PFSK-1 (cell line): ENCODE data around the gene SEMA3F.

Experiments
- FOXP2 ChIP-seq: optimal IDR thresholded peaks from 2 replicates; pipeline ENCODE3; 2011; ENCODE audit warnings: borderline replicate concordance, control low read depth, inconsistent platforms; ENCODE audit not compliant: insufficient read depth; ENCODE audit errors: extremely low read length, extremely low read depth
- POLR2AphosphoS5 ChIP-seq: IDR thresholded peaks from 2 replicates; pipeline ENCODE4 v1.6.1; 2012; ENCODE audit warnings: low read depth, mild to moderate bottlenecking, control low read depth, low read length, moderate library complexity
- TAF1 ChIP-seq: IDR thresholded peaks from 2 replicates; pipeline ENCODE4 v1.6.1; 2012; ENCODE audit warnings: low read length, control low read depth, borderline replicate concordance; ENCODE audit not compliant: insufficient read depth
- TF ChIP-seq, protein P1 (sequence below), 2 experiments: IDR thresholded peaks; 2 replicates each; pipeline versions ENCODE4 v1.6.1 to v1.8.0; 2011 to 2012; ENCODE audit warnings: low read depth in 2 of 2, low read length in 2 of 2, control low read depth in 1 of 2, inconsistent platforms in 1 of 2, mild to moderate bottlenecking in 1 of 2, moderate library complexity in 1 of 2; ENCODE audit not compliant: insufficient read depth in 1 of 2

- TF ChIP-seq TAF1 = no peak
- no peak for TF ChIP-seq POLR2AphosphoS5
- TF ChIP-seq, protein P1, sequence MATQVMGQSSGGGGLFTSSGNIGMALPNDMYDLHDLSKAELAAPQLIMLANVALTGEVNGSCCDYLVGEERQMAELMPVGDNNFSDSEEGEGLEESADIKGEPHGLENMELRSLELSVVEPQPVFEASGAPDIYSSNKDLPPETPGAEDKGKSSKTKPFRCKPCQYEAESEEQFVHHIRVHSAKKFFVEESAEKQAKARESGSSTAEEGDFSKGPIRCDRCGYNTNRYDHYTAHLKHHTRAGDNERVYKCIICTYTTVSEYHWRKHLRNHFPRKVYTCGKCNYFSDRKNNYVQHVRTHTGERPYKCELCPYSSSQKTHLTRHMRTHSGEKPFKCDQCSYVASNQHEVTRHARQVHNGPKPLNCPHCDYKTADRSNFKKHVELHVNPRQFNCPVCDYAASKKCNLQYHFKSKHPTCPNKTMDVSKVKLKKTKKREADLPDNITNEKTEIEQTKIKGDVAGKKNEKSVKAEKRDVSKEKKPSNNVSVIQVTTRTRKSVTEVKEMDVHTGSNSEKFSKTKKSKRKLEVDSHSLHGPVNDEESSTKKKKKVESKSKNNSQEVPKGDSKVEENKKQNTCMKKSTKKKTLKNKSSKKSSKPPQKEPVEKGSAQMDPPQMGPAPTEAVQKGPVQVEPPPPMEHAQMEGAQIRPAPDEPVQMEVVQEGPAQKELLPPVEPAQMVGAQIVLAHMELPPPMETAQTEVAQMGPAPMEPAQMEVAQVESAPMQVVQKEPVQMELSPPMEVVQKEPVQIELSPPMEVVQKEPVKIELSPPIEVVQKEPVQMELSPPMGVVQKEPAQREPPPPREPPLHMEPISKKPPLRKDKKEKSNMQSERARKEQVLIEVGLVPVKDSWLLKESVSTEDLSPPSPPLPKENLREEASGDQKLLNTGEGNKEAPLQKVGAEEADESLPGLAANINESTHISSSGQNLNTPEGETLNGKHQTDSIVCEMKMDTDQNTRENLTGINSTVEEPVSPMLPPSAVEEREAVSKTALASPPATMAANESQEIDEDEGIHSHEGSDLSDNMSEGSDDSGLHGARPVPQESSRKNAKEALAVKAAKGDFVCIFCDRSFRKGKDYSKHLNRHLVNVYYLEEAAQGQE (IDR thresholded peaks at IDR 0.05; ENCODE audit: insufficient read depth in 1 of 2, low read depth in 2 of 2, low read length in 2 of 2) = no peak
- no peak for TF ChIP-seq FOXP2
These were observed 33.1 kb upstream of the SEMA3F start for GRCh38 chr3:50122071-50122470.
